Activated B cell treated with CpG ODN at 0.5 μM for 24 hours (primary cell): Measurements from ENCODE around the gene GDF11. TPM values are rescaled to one million over a fixed set of nuclear protein-coding genes. Genes with fewer than 3 reads are reported as not detected.

Experiments
- ATAC-seq: fragments of 200-7000 bp; cut with Tn5 transposase; one replicate; pipeline ENCODE4 v1.10.0; 2021; ENCODE audit warnings: low read depth, mild to moderate bottlenecking, moderate library complexity
- CTCF ChIA-PET: fragments of 350-600 bp; sonication (Branson Sonifier 250); formaldehyde crosslinking; loops from one replicate; lab custom pipeline; 2021; ENCODE audit warnings: antibody characterized with exemption; lab: Charles Lee
- POLR2A ChIA-PET: fragments of 350-600 bp; sonication (Branson Sonifier 250); formaldehyde crosslinking; loops from one replicate; lab custom pipeline; 2021; ENCODE audit warnings: antibody characterized with exemption; lab: Charles Lee
- DNase-seq: peaks from one replicate; pipeline ENCODE4 v3.0.0; 2022
- H3K27ac Mint-ChIP-seq: one replicate; pipeline ENCODE4 v1.8.0; 2020; ENCODE audit warnings: mixed read lengths
- H3K27me3 Mint-ChIP-seq: one replicate; pipeline ENCODE4 v1.8.0; 2021; ENCODE audit warnings: mixed read lengths
- H3K36me3 Mint-ChIP-seq: one replicate; pipeline ENCODE4 v1.8.0; 2021; ENCODE audit warnings: low read depth, mixed read lengths
- H3K4me1 Mint-ChIP-seq: one replicate; pipeline ENCODE4 v1.8.0; 2021; ENCODE audit warnings: mixed read lengths
- H3K4me3 Mint-ChIP-seq: one replicate; pipeline ENCODE4 v1.8.0; 2020; ENCODE audit warnings: mild to moderate bottlenecking, mixed read lengths
- H3K9me3 Mint-ChIP-seq: one replicate; pipeline ENCODE4 v1.8.0; 2020; ENCODE audit warnings: mixed read lengths
- intact Hi-C: fragments of 100-400 bp; cut with micrococcal nuclease; formaldehyde crosslinking; loops from one replicate; pipeline ENCODE4 v1.15.1; 2024
- total RNA-seq: library from RNA; stranded (reverse); gene quantifications from 2 replicates; pipeline ENCODE4 v1.2.3, GENCODE V29; 2022
- TF ChIP-seq, protein P1 (sequence below): fragments of 200-600 bp; IDR thresholded peaks from one replicate; pipeline ENCODE4 v1.8.0; 2022; ENCODE audit warnings: antibody characterized with exemption, mild to moderate bottlenecking

GDF11 gene
- total RNA-seq, 1 donor from 2014 or later: 6.4 TPM

GRCh38 chr12:55713721-55714120 is 29.2 kb upstream of the GDF11 start:
- peaks cover 40% of the 10 kb centered on the region for H3K4me1 Mint-ChIP-seq
- CTCF ChIA-PET: interaction anchor here (1.2 kb wide), 1 partner anchor 57 kb away, joined by 3 read pairs; no protein-coding TSS in a partner anchor
- no peak overlapping the region for H3K27ac Mint-ChIP-seq
- no peaks in the 10 kb centered on the region for H3K9me3 Mint-ChIP-seq
- H3K4me3 Mint-ChIP-seq: no peak overlapping the region
- peaks cover 6% of the 10 kb centered on the region for H3K27me3 Mint-ChIP-seq
- POLR2A ChIA-PET: no interaction called here
- H3K36me3 Mint-ChIP-seq: peaks cover 13% of the 10 kb centered on the region
- intact Hi-C loops: no loop called here
- TF ChIP-seq, protein P1, sequence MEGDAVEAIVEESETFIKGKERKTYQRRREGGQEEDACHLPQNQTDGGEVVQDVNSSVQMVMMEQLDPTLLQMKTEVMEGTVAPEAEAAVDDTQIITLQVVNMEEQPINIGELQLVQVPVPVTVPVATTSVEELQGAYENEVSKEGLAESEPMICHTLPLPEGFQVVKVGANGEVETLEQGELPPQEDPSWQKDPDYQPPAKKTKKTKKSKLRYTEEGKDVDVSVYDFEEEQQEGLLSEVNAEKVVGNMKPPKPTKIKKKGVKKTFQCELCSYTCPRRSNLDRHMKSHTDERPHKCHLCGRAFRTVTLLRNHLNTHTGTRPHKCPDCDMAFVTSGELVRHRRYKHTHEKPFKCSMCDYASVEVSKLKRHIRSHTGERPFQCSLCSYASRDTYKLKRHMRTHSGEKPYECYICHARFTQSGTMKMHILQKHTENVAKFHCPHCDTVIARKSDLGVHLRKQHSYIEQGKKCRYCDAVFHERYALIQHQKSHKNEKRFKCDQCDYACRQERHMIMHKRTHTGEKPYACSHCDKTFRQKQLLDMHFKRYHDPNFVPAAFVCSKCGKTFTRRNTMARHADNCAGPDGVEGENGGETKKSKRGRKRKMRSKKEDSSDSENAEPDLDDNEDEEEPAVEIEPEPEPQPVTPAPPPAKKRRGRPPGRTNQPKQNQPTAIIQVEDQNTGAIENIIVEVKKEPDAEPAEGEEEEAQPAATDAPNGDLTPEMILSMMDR: no peak
- ATAC-seq (no peak), DNase-seq (no peak)

- DNase-seq (no peak), ATAC-seq (no peak)
- ChIA-PET POLR2A (interaction anchor here (0.5 to 2.0 kb wide), 17 partner anchors 8 to 506 kb away, joined by 3 to 29 read pairs (median 5); partner anchors contain the start of genes CD63, DNAJC14, ITGA7 and ORMDL2), CTCF (interaction anchor here (0.8 to 4.8 kb wide), 6 partner anchors 9 to 1971 kb away, joined by 3 to 29 read pairs (median 5); no protein-coding TSS in a partner anchor)
- peak overlapping the region; percentile 92 for H3K4me3 Mint-ChIP-seq
- peaks cover 34% of the 10 kb centered on the region for H3K4me1 Mint-ChIP-seq
- TF ChIP-seq, protein P1: no peak
- peak overlapping the region; percentile 91 for H3K27ac Mint-ChIP-seq
- intact Hi-C loops: no loop called here
- H3K36me3 Mint-ChIP-seq: peaks cover 14% of the 10 kb centered on the region
- no peaks in the 10 kb centered on the region for H3K9me3 Mint-ChIP-seq
- peaks cover 2% of the 10 kb centered on the region for H3K27me3 Mint-ChIP-seq
These were observed 27.7 kb upstream of the GDF11 start for GRCh38 chr12:55715169-55715764.

GRCh38 chr12:55715833-55716581 is 26.9 kb upstream of the GDF11 start, which contains the start of gene BLOC1S1:
Gene BLOC1S1, plus strand, starts transcription at chr12:55716046. Its CDS starts 6 bp downstream, at chr12:55716052.
- Mint-ChIP-seq H3K27ac (peak within 1 kb of the TSS; percentile 91), H3K4me3 (peak within 1 kb of the TSS; percentile 92), H3K36me3 (peaks cover 15% of the 10 kb centered on the region), H3K27me3 (peaks cover 2% of the 10 kb centered on the region), H3K4me1 (peaks cover 34% of the 10 kb centered on the region), H3K9me3 (no peaks in the 10 kb centered on the region)
- DNase-seq (peak; percentile 92), ATAC-seq (peak; percentile 94)
- TF ChIP-seq, protein P1: no peak
- intact Hi-C loops: loop anchor here (1.0 to 2.0 kb wide), 3 partner anchors 13 to 325 kb away; partner anchors contain the start of genes CD63 and RPS26
- ChIA-PET CTCF (interaction anchor here (0.8 to 4.8 kb wide), 7 partner anchors 9 to 1972 kb away, joined by 3 to 29 read pairs (median 4); no protein-coding TSS in a partner anchor), POLR2A (interaction anchor here (0.5 to 2.0 kb wide), 20 partner anchors 9 to 660 kb away, joined by 3 to 29 read pairs (median 5); partner anchors contain the start of genes CD63, DNAJC14, ITGA7 and ORMDL2)

GRCh38 chr12:55716582-55716957 is 26.4 kb upstream of the GDF11 start:
- intact Hi-C loops: loop anchor here (1.0 to 2.0 kb wide), 3 partner anchors 13 to 325 kb away; partner anchors contain the start of genes CD63 and RPS26
- peaks cover 15% of the 10 kb centered on the region for H3K36me3 Mint-ChIP-seq
- H3K4me3 Mint-ChIP-seq: peak overlapping the region; percentile 92
- peak overlapping the region; percentile 91 for H3K27ac Mint-ChIP-seq
- ChIA-PET CTCF (interaction anchor here (1.2 to 4.8 kb wide), 6 partner anchors 10 to 223 kb away, joined by 4 to 29 read pairs (median 5); no protein-coding TSS in a partner anchor), POLR2A (interaction anchor here (0.6 to 2.0 kb wide), 13 partner anchors 8 to 660 kb away, joined by 3 to 29 read pairs (median 5); partner anchors contain the start of genes CD63, DNAJC14, ITGA7 and SMARCC2)
- H3K9me3 Mint-ChIP-seq: no peaks in the 10 kb centered on the region
- TF ChIP-seq, protein P1: no peak
- H3K27me3 Mint-ChIP-seq: peaks cover 2% of the 10 kb centered on the region
- H3K4me1 Mint-ChIP-seq: peaks cover 34% of the 10 kb centered on the region
- no peak for DNase-seq
- no peak for ATAC-seq
